C1 segment of cervical spinal cord (tissue), 14 donors: ENCODE data around the gene PSKH1.

ENCODE experiments used
- DNase-seq, 14 donors: peaks; one replicate each; lab custom pipeline; 2025; lab: John Stamatoyannopoulos, UW

The PSKH1 gene

GRCh38 chr16:67865318-67865717 lies 27.7 kb upstream of the PSKH1 start:
- no peak for DNase-seq

- no peak for DNase-seq
Observed at GRCh38 chr16:67868290-67868689, 24.8 kb upstream of the PSKH1 start.

DNA sequence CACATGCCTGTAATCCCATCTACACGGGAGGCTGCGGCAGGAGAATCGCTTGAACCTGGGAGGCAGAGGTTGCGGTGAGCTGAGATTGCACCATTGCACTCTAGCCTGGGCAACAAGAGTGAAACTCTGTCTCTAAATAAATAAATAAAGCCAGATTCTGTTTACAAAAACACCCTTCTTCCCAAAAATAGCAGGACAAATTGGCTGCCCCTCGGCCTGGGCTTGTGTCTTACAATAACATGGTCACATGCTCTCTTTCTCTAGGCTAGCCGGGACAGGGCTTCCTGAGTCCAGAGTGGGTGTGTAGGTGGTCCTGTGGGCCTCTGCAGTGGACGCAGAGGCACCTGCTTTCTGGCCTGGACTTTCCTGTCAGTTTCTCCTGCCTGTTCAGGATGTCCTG lies 23.4 kb upstream of the PSKH1 start:
- no peak for DNase-seq

- no peak for DNase-seq
Observed at GRCh38 chr16:67871256-67871655, 21.8 kb upstream of the PSKH1 start.

DNA sequence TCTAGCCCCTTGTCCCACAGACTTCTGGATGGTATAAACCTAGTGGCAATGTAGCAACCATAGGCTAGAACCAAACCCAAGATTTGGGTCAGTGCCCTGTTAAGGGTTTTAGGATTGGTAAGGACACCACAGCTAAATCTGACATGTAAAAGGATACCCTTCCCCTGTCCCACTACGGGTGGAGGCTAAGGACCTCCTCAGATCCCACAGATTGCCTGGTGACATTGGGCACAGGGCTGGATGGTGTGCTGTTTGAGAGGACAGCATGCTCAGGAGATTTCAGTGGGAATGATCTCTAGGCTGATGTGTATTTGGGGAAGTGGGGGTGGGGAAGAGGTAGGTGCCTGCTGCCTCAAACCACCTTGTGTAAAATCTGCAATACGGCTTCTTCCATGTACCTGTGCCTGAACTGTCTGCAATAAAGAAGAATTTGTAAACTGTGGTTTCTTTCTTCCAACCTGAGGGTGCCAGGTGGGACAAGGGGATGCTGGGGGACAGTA lies 20.9 kb upstream of the PSKH1 start:
- no peak for DNase-seq

DNA sequence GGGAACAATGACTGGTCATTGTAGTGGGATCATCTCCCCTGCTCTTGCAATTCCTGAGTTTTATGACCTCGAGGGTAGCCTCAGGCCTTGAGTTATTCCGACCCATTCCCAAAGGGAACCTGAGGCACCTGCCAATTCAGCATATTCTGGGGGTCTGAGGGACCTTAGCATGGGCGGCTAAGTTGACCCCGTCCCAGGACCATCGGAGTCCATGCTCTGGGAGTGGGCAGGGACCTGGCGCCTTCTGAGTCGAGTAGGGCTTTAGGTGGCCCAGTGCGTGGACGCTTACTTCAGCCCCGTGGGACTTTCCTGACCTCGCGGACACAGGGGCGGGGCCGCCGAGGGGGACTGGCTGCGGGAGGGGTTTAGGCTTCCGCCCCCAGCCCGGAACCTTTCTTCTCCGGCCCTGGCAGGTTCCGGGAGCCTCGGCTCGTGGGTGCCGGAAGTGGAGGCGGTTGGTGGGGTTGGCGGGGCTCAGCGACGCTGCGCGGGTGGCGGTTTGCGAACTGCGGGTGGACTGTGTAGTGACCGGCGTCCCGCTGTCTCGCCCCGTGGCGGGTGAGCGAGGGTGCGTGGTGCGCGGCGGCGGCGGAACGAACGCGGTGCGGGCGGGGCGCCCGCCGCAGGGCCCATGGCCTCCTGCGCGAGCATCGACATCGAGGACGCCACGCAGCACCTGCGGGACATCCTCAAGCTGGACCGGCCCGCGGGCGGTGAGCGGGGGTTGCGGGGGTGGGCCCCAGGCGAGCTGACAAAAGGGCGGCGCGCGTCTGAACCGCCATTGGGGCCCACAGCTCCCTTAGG lies 20.2 kb upstream of the PSKH1 start, which contains the start of gene EDC4:
Gene EDC4 (plus strand): TSS at position 422 of the 804 bp plus-strand sequence. CDS start 210 bp downstream, at position 632.
- peak in 13 of 14 donors; percentile 5 to 82 (median 60) for DNase-seq

GRCh38 chr16:67873435-67874370 lies 19.4 kb upstream of the PSKH1 start:
- DNase-seq, result peak in 2 of 14 donors; percentile 6 to 20

- DNase-seq, result no peak
Observed at GRCh38 chr16:67874372-67874771, 18.7 kb upstream of the PSKH1 start.

- no peak for DNase-seq
Observed at GRCh38 chr16:67877064-67877463, 16.0 kb upstream of the PSKH1 start.

- DNase-seq, result no peak
Observed at GRCh38 chr16:67878232-67878631, 14.8 kb upstream of the PSKH1 start.

- no peak for DNase-seq
Observed at GRCh38 chr16:67878846-67879245, 14.2 kb upstream of the PSKH1 start.

DNA sequence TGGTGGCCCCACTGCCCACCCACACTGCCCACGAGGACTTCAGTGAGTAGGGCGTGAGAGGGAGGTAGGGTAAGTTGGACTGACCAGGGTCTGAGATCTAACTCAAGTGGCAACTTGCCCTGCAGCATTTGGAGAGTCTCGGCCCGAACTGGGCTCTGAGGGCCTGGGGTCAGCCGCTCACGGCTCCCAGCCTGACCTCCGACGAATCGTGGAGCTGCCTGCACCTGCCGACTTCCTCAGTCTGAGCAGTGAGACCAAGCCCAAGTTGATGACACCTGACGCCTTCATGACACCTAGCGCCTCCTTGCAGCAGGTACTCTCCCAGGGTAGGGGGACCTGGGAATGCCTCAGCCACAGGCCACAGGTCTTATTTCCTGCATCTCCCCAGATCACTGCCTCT lies 13.6 kb upstream of the PSKH1 start:
- no peak for DNase-seq

GRCh38 chr16:67879936-67880335 lies 13.1 kb upstream of the PSKH1 start:
- DNase-seq, result no peak

DNA sequence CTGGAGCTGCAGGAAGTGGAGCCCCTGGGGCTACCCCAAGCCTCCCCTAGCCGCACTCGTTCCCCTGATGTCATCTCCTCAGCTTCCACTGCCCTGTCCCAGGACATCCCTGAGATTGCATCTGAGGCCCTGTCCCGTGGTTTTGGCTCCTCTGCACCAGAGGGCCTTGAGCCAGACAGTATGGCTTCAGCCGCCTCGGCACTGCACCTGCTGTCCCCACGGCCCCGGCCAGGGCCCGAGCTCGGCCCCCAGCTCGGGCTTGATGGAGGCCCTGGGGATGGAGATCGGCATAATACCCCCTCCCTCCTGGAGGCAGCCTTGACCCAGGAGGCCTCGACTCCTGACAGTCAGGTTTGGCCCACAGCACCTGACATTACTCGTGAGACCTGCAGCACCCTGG lies 12.5 kb upstream of the PSKH1 start:
- DNase-seq, result peak in 1 of 14 donors; percentile 7

DNA sequence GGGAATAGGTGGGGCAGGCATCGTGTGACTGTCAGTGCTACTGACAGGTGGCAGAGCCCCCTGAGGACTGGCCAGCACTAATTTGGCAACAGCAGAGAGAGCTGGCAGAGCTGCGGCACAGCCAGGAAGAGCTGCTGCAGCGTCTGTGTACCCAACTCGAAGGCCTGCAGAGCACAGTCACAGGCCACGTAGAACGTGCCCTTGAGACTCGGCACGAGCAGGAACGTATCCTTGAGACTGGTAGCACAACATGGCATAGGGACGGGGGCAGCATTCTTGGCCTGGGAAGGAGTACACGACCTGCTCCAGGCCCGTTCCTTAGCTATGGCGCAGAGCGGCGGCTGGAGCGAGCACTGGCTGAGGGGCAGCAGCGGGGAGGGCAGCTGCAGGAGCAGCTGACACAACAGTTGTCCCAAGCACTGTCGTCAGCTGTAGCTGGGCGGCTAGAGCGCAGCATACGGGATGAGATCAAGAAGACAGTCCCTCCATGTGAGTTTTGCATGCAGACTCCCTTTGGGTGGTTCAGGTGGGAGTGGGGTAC lies 11.4 kb upstream of the PSKH1 start:
- peak in 10 of 14 donors; percentile 20 to 85 (median 57) for DNase-seq

DNA sequence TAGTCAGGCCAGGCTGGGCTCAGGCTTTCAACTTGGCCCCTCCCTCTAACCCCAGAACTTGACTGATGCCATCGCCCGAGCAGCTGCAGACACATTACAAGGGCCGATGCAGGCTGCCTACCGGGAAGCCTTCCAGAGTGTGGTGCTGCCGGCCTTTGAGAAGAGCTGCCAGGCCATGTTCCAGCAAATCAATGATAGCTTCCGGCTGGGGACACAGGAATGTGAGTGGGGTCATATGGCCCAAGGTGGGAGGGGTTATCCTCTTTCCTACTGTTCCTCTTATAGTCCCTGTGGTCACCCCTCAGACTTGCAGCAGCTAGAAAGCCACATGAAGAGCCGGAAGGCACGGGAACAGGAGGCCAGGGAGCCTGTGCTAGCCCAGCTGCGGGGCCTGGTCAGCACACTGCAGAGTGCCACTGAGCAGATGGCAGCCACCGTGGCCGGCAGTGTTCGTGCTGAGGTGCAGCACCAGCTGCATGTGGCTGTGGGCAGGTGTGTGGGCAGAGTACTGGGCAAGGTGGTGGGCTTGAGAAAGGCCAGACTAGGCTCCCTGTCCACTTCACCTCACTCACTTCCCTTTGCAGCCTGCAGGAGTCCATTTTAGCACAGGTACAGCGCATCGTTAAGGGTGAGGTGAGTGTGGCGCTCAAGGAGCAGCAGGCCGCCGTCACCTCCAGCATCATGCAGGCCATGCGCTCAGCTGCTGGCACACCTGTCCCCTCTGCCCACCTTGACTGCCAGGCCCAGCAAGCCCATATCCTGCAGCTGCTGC lies 10.5 kb upstream of the PSKH1 start:
- DNase-seq, result peak in 13 of 14 donors; percentile 9 to 89 (median 67)

DNA sequence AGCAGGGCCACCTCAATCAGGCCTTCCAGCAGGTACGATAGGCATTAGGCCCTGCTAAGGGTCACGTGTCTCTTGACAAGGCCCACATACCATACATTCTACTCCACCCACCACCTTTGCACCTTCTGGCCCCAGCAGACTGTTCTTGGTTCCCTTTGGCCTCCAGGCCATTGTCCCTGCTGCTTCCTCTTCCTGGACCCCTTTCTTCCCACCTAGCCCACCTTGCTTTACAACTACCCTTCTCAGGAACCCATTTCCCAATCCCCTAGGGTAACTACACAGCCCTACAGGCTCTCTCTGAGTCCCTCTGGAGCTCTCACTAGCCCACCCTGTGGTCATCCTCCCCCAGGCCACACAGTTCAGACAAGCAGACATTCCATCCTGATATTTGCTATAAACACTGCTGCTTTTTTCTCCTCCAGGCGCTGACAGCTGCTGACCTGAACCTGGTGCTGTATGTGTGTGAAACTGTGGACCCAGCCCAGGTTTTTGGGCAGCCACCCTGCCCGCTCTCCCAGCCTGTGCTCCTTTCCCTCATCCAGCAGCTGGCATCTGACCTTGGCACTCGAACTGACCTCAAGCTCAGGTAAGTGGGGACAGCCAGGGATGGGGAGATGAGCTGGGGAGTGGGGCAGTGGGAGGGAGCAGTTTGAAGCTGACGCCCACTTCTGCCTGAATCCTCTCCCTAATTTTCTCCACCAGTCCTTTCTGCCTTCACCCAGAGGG lies 9.7 kb upstream of the PSKH1 start:
- no peak for DNase-seq

- peak in 9 of 14 donors; percentile 11 to 39 (median 32) for DNase-seq
Observed at GRCh38 chr16:67883872-67884261, 9.2 kb upstream of the PSKH1 start.

DNA sequence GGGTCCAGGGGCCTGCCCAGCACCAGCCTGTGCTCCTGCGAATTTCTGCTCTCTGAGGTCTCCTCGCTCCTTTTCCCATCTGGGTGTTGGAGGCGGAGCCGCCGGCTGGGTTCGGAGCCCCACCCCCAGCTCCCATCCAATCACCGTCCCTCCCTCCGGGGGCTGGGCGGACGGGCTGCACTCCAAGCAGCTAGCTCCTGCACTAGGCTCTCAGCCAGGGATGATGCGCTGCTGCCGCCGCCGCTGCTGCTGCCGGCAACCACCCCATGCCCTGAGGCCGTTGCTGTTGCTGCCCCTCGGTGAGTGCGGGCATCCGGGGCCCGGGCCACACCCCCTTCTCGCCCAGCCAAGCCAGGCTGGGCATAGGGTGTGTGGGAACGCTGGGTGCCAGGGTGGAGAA lies 8.4 kb upstream of the PSKH1 start, which contains the start of gene NRN1L:
Gene NRN1L (plus strand): TSS at position 202 of the 400 bp plus-strand sequence. CDS start 19 bp downstream, at position 221.
- peak; percentile 5 to 91 (median 81) for DNase-seq

GRCh38 chr16:67885545-67885944 lies 7.5 kb upstream of the PSKH1 start:
- DNase-seq, result no peak
